ENCODE data around the gene OR8D2. TPM values are rescaled to one million over a fixed set of nuclear protein-coding genes. Genes with fewer than 3 reads are reported as not detected.

Gene OR8D2
- total RNA-seq, 1 donor: not detected

Other genes with a start within 250 kb of the OR8D2 start
- 6.6 TPM for gene VWA5A, start 204.7 kb downstream of the OR8D2 start, total RNA-seq
- not detected for gene OR10D3, start 136.9 kb downstream of the OR8D2 start, total RNA-seq
- under 0.01 TPM for gene OR8G1, start 79.1 kb downstream of the OR8D2 start, total RNA-seq
- gene OR8G5, start 63.8 kb downstream of the OR8D2 start, total RNA-seq: not detected
- under 0.01 TPM for gene OR8D1, start 6.2 kb downstream of the OR8D2 start, total RNA-seq
- gene OR8B2, start 64.3 kb upstream of the OR8D2 start, total RNA-seq: not detected
- not detected for gene OR8B3, start 78.8 kb upstream of the OR8D2 start, total RNA-seq
- gene OR8B4, start 104.7 kb upstream of the OR8D2 start, total RNA-seq: not detected
- gene OR8B8, start 125.5 kb upstream of the OR8D2 start, total RNA-seq: not detected
- not detected for gene OR8B12, start 223.5 kb upstream of the OR8D2 start, total RNA-seq
- gene OR8A1, start 249.8 kb upstream of the OR8D2 start, total RNA-seq: not detected

All from mononuclear cell (primary cell).